HG03066 (cell line): ENCODE data around the gene LPAR3.

ENCODE experiments used
- ATAC-seq: cut with Tn5 transposase; IDR thresholded peaks from one replicate; pipeline ENCODE4 v1.9.1; 2021; ENCODE audit warnings: low read depth; ENCODE audit not compliant: unreplicated experiment

LPAR3 gene

DNA sequence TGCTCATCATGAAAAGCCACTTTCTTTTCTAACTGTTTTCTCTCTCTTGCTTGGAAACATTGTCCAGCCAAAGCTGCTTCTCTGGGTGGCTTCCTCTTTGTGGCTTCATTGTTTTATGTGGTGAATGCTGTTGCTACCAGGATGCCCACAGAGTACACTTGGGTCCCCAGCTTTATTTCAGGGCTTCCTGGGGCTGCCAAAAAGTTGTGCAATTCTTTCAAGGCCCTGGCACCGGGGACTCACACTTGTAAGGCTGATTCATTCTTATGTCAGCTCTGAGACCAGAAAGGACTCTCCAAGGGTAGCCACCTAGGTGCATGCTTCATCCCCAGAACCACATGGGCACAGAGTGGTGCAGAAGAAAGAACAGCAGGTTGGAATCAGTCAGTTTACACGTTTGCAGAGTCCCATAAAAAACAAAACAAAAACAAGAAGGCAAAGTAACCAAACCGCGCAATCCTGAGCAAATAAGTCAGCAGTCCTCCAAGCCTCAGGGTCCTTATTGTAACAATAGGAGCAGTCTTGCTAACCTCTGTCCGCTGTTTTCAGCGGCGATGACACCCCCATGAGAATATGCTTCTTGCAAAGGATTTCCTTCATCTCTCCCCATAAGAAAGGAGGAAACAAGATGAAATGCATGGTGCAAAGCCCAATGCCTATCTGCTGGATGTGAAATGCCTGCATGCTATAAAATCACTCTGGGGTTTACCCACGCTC is 112.8 kb downstream of the LPAR3 start:
- no peak for ATAC-seq

DNA sequence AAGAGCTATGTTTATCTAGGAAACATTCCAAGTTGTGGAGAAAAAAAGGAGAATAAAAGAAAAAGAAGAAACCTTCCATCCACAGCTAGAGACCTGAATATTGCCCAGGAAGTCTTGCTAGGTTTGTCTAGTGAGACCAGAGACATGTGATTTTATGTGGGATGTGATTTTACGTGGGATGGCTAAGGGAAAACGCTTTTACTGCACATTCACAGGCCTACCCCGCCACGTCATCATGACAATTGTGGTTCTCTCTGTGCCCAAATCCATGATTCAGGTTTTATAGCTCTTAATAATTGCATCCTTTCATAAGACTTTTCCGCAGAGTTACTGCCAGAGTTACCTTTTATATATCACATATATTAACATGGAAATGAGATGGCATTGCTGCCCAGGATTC is 116.4 kb downstream of the LPAR3 start:
- ATAC-seq = no peak

DNA sequence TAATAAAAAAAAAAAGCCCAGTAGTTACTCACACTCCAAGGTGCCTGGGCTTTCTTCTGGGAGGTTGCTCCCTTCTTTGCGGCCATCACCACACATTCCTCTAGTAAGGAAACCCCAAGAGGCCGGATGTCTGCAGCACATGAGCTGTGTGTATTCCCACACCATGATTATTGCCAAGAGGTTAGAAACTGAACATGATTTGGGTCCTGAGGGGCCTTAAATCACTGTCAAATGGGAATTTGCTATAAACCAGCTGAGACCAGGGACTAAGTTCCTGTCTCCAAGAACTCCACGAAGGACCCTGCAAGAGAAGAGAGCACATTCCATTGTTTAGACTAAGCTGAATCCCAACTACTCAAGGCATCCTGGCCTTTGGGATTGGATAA is 117.5 kb downstream of the LPAR3 start:
- no peak for ATAC-seq

DNA sequence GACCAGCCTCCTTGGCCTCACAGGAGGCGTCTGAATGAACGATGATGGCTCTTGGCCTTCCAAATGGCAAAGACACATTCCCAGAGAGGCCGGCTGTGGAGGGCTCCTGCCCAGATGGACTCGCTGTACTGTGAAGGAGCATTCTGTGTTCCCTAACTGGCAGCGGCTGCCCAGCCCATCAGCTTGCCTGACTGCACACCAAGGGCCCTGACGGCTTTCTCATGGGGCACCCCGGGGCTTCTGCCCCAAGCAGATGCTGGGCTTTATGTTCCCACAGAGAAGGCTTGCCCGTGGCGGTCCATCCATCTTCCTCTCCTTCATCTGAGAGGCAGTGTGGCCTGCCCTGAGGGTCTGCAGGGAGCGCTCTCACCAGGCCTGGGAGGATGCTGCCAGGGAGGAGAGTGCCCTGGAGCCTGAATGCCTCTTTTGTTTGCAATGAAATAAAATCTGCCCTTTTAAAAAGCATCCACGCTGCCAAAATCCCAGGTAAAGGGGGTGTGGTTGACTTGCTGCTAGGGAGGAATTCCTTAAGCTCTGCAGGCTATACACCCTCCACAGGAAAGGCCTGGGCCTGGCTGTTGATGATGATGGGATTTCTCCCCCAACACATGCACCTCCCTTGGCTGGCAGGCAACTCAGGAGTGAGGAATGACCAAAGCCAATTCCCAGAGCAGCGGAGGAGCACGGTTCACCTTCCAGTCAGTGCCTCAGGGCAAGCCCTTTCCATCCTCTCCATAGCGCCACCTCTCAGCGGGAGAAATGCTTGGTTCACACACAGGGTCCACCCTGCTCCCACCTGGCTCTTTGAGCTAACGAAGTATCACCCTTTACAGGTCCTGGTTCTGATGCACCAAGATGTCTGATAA is 118.1 kb downstream of the LPAR3 start:
- no peak for ATAC-seq

DNA sequence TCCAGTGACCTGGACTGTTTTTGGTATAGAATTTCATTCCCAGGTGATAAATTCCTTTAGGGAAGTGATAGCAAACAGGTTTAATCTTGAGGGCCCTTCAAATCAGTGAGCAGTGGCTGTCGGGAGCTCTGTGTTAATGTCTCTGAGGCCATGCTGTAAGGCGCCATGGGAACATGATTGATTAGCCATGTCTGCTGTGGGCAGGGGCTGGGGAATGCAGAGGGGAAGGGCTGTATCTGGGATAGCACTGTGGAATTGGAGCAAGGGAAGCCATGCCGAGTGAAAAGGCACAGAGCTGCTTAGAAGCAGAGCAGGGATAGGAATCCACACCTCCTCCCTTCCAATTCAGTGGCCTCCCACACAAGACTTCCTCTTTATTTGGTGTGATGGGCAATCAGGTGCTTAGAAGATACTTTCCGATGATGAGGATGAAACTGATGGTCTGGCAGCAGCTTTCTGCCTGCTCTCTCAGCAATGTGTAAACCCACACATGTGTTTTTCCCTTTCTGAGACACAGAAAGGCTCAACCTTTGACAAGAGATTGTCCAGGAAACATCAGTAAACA is 119.0 kb downstream of the LPAR3 start:
- no peak for ATAC-seq

DNA sequence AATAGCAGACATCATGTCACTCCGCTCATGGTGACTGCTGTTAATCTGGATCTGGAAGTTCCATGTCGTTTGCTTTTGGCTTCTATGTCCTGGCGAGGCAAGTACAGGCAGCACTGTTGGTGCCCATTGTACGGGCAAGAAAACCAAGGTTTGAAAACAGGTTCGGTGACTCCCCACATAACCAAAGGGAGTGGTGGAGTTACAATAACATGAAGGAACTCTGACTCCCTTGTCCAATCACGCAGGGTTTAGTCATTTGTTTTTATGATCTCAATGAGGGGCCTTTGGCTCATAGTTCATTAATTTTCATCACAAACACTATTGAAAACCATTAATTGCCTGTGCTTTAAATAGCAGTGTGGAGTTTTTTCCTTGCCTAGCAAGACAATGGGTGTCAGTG is 119.8 kb downstream of the LPAR3 start:
- ATAC-seq = no peak

DNA sequence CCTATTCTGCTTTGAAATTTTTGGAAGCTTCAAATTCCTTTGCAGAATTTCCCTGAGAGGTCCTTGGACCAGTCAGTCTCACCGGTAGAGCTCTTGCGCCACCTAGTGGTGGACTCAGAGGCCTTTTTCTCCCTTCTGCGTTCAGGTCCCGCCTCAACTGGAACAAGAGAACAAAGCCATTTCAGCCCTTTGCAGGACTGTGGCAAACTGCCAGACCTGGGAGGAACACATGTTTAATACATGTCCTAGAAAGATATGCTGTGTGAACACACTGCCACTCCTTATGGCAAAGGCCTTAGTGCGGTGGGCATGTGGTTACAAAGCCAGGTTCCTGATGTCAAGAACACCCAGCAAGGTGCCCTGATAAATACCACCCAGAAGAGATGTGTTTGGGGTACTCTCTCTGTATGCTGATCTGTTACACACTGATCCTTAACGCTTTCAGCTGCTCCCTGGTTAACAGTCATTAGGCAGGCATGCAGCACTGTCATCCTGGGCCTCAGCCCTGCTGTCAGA is 120.5 kb downstream of the LPAR3 start:
- ATAC-seq = peak; percentile 76

DNA sequence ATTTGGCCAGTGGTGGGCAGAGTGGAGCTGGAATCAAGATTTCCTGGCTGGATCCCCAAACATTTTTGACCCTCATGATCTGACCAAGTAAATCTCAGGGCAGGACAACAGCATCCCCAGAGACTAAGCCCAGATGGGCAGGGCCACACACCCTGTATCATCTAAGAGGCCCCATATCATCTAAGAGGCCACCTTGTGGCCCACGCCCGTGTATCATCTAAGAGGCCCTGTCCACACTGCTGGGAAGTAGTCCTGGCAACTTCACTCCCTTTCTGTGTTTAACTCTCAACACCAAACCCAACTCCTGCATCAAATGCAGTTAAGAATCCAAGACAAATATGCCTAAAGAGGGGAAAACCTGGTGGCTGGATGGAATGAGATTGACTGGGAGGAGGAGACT is 121.1 kb downstream of the LPAR3 start:
- no peak for ATAC-seq

DNA sequence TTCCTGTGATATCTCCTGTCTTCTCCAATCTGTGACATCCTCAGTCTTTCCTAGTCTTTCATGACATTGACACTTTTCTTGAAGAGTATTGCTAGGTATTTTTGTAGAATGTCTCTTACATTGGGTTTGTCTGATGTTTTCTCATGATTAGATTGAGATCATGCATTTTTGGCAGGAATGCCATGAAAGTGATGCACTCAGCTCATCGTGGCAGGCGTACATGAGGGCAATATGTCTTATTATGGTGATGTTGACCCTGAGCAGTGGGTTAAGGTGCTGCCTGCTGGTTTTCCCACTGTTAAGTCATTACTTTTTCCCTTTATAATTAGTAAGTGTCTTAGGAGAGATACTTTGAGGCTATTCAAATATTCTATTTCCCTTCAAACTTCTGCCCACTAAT is 122.5 kb downstream of the LPAR3 start:
- ATAC-seq = no peak

DNA sequence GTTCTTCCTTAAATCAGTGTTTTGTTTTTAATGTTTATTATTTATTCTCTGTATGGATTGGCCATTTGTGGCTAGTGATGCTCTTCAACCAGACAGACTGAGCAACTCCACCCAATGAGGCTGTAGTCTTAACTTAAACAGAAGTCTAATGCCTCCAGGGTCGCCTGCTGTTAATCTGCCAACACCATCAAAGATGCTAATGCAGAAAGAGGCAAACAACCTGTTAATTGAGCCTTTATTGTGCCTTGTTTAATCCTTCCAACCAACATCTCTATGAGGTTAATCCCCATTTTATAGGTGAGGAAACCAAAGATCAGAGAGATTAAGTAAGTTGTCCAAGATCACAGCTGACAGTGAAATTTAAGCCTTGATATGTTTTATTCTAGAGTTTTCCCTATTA is 123.4 kb downstream of the LPAR3 start:
- ATAC-seq = no peak

DNA sequence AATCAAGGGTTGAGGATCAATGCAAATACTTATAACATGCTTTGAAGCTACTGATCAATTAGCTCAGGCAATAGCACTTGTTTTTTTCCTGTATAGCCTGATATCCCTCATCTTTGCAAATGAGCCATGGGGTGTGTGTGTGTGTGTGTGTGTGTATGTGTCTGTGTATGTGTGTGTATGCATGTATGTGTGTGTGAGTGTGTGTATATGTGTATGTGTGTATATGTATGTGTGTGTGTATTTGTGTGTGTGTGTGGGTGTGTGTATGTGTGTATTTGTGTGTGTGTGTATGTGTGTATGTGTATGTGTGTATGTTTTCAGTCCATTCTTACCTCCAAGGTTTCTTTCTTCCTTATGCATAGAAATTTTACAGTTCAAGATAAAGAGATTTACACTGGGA is 124.4 kb downstream of the LPAR3 start:
- ATAC-seq = no peak

DNA sequence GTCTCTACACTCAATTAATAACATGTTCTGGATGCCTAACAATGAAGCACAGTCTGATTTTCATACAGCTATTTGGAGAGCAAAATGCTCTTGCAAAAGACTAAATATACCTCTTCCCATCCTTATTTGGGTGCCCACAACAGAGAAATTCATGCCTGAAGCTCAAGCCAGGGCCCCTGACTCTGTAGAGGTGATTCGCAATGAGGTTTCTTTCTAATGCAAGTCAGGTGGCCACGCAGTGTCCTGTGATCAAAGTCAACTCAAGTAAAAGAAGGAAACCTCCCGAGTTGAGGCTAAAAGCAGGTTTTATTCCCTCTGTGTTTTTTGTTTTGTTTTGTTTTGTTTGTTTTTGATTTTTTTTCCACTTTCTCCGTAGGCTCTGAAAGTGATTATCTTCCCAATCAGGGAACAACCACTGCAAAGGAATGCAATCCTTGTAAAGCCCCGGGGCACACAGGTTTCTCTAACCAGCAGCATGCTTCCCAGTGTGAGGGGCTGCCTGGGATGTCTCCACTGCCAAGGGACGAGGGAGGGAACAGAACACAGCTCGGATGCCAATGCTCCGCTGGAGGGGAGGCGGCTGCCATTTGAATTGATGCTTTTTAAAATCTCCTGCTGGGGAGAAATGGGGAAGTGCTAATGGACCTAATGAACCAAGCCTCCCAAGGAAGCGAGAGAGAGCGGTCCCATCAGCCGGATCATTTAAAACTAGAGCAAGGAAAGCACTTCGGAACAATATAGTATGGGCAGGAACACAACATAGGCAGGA is 128.9 kb downstream of the LPAR3 start:
- no peak for ATAC-seq

DNA sequence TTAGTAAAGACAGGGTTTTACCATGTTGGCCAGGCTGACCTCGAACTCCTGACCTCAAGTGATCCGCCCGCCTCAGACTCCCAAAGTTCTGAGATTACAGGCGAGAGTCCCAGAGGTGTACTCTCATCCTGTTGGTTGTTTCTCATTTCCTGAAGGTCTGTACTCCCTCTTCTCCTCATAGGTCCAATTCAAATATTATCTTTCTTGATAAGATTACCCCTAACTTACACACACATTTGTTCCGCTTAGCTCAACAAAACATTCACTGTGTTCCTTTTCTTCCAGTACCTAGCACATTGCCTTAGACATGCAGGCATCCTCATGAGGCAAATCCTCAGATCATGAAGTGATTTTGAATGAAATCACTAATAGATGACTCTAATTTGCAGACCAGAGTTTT is 130.3 kb downstream of the LPAR3 start:
- ATAC-seq = no peak
